Anterior cingulate cortex (tissue), 58 donors: Measurements from ENCODE around the gene LTB4R2.

Experiments used
- DNase-seq, 58 donors: peaks; one replicate each; lab custom pipeline; 2025; lab: John Stamatoyannopoulos, UW

LTB4R2 gene

DNA sequence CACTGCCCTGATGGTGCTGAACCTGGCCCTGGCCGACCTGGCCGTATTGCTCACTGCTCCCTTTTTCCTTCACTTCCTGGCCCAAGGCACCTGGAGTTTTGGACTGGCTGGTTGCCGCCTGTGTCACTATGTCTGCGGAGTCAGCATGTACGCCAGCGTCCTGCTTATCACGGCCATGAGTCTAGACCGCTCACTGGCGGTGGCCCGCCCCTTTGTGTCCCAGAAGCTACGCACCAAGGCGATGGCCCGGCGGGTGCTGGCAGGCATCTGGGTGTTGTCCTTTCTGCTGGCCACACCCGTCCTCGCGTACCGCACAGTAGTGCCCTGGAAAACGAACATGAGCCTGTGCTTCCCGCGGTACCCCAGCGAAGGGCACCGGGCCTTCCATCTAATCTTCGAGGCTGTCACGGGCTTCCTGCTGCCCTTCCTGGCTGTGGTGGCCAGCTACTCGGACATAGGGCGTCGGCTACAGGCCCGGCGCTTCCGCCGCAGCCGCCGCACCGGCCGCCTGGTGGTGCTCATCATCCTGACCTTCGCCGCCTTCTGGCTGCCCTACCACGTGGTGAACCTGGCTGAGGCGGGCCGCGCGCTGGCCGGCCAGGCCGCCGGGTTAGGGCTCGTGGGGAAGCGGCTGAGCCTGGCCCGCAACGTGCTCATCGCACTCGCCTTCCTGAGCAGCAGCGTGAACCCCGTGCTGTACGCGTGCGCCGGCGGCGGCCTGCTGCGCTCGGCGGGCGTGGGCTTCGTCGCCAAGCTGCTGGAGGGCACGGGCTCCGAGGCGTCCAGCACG is 6.1 kb downstream of the LTB4R2 start:
- no peak for DNase-seq

GRCh38 chr14:24316597-24316950 is 6.6 kb downstream of the LTB4R2 start:
- no peak for DNase-seq

DNA sequence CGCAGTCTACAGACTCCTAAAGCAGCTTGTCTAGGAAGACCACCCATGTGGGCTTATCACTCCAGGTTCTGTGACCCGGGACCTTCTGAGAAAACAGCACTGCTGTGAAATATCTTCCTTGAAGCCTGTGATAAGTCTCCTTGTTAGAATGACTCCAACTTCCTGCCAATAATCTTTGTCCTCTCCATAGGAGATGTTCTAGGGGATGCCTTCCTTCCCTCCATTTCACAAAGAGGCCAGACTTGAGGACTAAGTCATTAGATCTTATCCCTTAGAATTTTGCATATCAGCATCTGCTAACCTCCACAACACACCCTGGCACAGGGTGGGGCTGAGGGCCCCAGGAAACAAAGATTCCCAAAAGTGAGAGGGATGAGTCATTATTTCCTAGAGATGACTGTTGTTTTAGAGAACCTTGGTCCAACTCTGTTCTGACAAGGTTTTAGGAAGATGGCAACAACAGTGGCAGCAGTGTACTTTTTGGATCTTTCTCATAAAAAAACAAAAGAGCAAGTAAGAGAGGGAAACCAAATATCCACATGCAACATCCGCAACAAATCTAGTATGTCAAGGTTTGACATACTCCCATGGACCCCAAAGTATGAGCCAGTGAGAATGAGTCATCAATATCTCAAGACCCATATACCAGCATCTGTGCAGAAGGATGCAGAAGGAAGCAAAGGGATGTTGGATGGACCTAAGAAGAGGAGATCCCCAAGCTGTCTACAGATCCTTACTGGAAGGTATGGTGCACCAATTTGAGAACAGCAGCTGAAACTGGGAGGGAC is 7.4 kb downstream of the LTB4R2 start:
- DNase-seq = no peak

DNA sequence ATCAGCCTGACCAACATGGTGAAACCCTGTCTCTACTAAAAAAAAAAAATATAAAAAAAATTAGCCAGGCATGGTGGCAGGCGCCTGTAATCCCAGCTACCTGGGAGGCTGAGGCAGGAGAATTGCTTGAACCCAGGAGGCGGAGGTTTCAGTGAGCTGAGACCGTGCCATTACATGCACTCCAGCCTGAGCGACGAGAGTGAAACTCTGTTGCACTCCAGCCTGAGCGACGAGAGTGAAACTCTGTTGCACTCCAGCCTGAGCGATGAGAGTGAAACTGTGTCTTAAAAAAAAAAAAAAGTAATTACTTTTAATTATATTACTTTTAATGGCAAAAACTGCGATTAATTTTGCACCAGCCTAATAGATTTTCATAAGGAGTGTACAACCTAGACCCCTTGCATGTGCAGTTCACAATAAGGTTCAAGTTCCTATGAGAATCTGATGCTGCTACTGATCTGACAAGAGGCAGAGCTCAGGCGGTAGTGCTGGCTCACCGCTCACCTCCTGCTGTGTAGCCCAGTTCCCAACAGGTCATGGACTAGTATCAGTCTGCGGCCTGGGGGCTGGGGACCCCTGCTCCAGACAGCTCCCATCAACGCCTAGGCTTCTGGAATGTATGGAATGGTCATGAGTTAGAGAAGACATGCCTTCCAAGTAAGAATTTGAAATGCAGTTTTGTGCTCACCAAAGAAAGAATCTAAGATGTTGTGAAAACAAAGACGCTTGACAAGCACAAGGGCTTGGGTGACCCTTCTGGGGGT is 11.5 kb downstream of the LTB4R2 start:
- no peak for DNase-seq

DNA sequence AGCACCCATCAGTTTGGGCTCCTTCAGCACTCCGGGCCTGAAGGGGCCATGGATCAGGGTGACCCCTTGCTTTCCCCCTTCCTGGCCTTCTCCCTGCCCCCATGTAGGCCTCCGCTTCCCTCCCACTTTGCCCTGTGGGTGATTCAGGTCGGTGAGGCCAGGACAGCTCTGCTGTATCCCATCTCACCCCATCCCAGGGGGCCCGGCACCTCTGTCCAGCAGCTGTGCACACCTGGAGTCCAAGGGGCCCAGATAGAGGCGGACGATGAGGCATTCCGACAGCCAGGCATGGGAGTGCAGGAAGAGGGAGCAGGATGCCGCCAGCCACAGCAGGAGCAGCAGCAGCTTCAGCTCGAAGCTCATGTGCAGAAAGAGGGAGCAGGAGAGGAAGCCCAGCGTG is 12.7 kb downstream of the LTB4R2 start:
- DNase-seq = no peak

- no peak for DNase-seq
Measured at GRCh38 chr14:24323341-24323740, 13.4 kb downstream of the LTB4R2 start.

GRCh38 chr14:24324024-24324423 is 14.1 kb downstream of the LTB4R2 start:
- DNase-seq = no peak

- DNase-seq = no peak
Measured at GRCh38 chr14:24325041-24325530, 15.1 kb downstream of the LTB4R2 start.

DNA sequence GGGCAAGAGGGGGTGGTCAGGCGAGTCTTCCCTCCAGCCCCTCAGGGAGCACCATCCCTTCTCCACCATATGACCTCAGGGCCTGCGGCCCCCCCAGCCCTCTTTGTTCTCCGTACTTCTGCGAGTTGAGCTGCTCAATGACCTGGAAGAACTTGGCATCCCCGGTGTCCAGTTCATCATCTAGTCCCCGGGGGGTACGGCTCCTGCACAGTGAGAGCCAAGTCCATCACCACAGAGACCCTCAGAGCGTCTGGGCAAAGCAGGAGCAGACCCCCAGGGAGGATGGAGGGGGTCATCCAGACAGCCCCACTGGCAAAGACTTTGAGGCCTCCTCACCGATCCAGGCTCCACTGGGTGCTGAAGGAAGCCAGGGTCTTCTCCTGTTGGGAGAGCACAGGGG is 16.0 kb downstream of the LTB4R2 start:
- no peak for DNase-seq

GRCh38 chr14:24327303-24327702 is 17.4 kb downstream of the LTB4R2 start:
- DNase-seq = no peak

GRCh38 chr14:24327914-24328313 is 18.0 kb downstream of the LTB4R2 start:
- peak in 21 of 58 donors; percentile 9 to 65 (median 34) for DNase-seq

GRCh38 chr14:24329073-24329663 is 19.2 kb downstream of the LTB4R2 start:
- DNase-seq = no peak

DNA sequence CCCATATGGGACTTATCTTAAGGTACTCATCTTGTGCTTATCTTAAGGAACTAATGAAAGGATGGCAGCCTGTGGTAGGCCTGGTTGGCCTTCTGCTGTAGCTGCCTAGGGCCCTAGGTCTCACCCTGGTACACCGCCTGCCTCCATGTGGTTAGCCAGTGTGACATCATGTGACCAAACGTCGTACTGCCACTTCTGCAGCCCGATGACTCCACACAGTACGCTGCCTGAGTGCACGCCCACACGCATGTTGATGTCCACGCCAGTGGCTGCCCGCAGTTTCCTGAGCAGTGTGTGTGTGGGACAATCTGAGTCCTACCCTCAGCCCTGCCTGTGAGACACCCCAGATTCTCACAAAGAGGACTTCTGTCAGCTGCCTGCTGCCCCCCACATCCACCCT is 19.8 kb downstream of the LTB4R2 start:
- DNase-seq = peak in 1 of 58 donors; percentile 18

GRCh38 chr14:24330973-24331674 is 21.2 kb downstream of the LTB4R2 start:
- no peak for DNase-seq

GRCh38 chr14:24331731-24332267 is 21.9 kb downstream of the LTB4R2 start:
- DNase-seq = no peak

GRCh38 chr14:24332268-24332993 is 22.5 kb downstream of the LTB4R2 start:
- DNase-seq = peak in 34 of 58 donors; percentile 5 to 56 (median 36)

- no peak for DNase-seq
Measured at GRCh38 chr14:24334431-24335291, 24.7 kb downstream of the LTB4R2 start, which contains the start of gene ADCY4. TSS of gene ADCY4 (minus strand) at chr14:24335071. CDS start at chr14:24334652, 419 bp downstream.
